Stimulated activated CD4-positive, alpha-beta T cell treated with anti-CD3 and anti-CD28 coated beads, Interleukin-1b, Interleukin-23, amount 100 ng/mL, for 48 hours (primary cell): Measurements from ENCODE around the gene ESYT1.
A peak's percentile ranks its signal among the peaks of the same experiment; 100 is the strongest.

Experiments
- DNase-seq: peaks from one replicate; pipeline ENCODE4 v3.0.0-alpha.2; 2020

Gene ESYT1

GRCh38 chr12:56189918-56190694 lies 62.0 kb downstream of the ESYT1 start:
- DNase-seq, result peak; percentile 90

GRCh38 chr12:56190695-56191155 lies 62.7 kb downstream of the ESYT1 start:
- no peak for DNase-seq

GRCh38 chr12:56192582-56192981 lies 64.5 kb downstream of the ESYT1 start:
- DNase-seq, result no peak

- DNase-seq, result peak; percentile 70
These were observed 65.0 kb downstream of the ESYT1 start for GRCh38 chr12:56193025-56193578.
